Endodermal cell (in vitro differentiated cells): ENCODE measurements around the gene ADGRG7. TPM values are rescaled to one million over a fixed set of nuclear protein-coding genes. Genes with fewer than 3 reads are reported as not detected.

Source experiments
- DNase-seq: peaks from one replicate; pipeline ENCODE4 v3.0.0-alpha.2; 2017
- H3K27ac ChIP-seq: 2 replicates; pipeline ENCODE4 v1.5.1; 2013; ENCODE audit warnings: mild to moderate bottlenecking, low read depth, low read length, moderate library complexity
- H3K27me3 ChIP-seq: 2 replicates; pipeline ENCODE4 v1.6.1; 2013; ENCODE audit warnings: mild to moderate bottlenecking, low read length, moderate library complexity; ENCODE audit not compliant: insufficient read depth, control insufficient read depth, poor library complexity, severe bottlenecking
- H3K36me3 ChIP-seq: 2 replicates; pipeline ENCODE4 v1.7.0; 2013; ENCODE audit warnings: mild to moderate bottlenecking, low read length, moderate library complexity; ENCODE audit not compliant: control insufficient read depth, insufficient read depth
- H3K4me1 ChIP-seq: one replicate; pipeline ENCODE4 v1.7.0; 2013; ENCODE audit warnings: low read length; ENCODE audit not compliant: control insufficient read depth, insufficient read depth
- H3K4me3 ChIP-seq: 2 replicates; pipeline ENCODE4 v1.5.1; 2013; ENCODE audit warnings: mild to moderate bottlenecking, low read length, moderate library complexity
- H3K9ac ChIP-seq: 2 replicates; pipeline ENCODE4 v1.6.1; 2013; ENCODE audit warnings: mild to moderate bottlenecking, low read length, moderate library complexity; ENCODE audit not compliant: poor library complexity, severe bottlenecking; ENCODE audit errors: extremely low read depth
- H3K9me3 ChIP-seq: 2 replicates; pipeline ENCODE4 v1.6.1; 2013; ENCODE audit warnings: mild to moderate bottlenecking, low read length, moderate library complexity; ENCODE audit not compliant: control insufficient read depth
- H3K27ac Mint-ChIP-seq: 2 replicates; pipeline ENCODE4 v1.8.0; 2020; ENCODE audit warnings: mixed read lengths
- H3K27me3 Mint-ChIP-seq: 2 replicates; pipeline ENCODE4 v1.8.0; 2021; ENCODE audit warnings: mild to moderate bottlenecking, mixed read lengths; ENCODE audit not compliant: insufficient read depth
- H3K36me3 Mint-ChIP-seq: 2 replicates; pipeline ENCODE4 v1.8.0; 2020; ENCODE audit warnings: low read depth, mixed read lengths
- H3K4me1 Mint-ChIP-seq: 2 replicates; pipeline ENCODE4 v1.8.0; 2020; ENCODE audit warnings: mixed read lengths
- H3K4me3 Mint-ChIP-seq: 2 replicates; pipeline ENCODE4 v1.8.0; 2020; ENCODE audit warnings: mild to moderate bottlenecking, moderate library complexity, mixed read lengths
- H3K9me3 Mint-ChIP-seq: 2 replicates; pipeline ENCODE4 v1.8.0; 2020; ENCODE audit warnings: mild to moderate bottlenecking, mixed read lengths
- CTCF ChIP-seq: fragments of 200-600 bp; sonication (generic); conservative IDR thresholded peaks from 2 replicates; pipeline ENCODE4 v1.5.0; 2021; ENCODE audit warnings: antibody characterized with exemption, mild to moderate bottlenecking
- WGBS, 2 experiments: methylation state at CpG; one replicate each; pipeline versions ENCODE4 v1.1.5 to v1.1.7; 2013; ENCODE audit warnings: missing lambda C conversion rate in 2 of 2, mixed read lengths in 1 of 2; ENCODE audit not compliant: insufficient coverage in 1 of 2, insufficient read length in 1 of 2; 5-methylcytosine and 5-hydroxymethylcytosine counted together
- total RNA-seq, 2 donors: library from RNA; stranded (reverse); fragmentation: NEBNext Ultra II Directional in 1 of 2; extraction: Animal tissue kit (Norgen Biotek cat#: 25700) in 1 of 2; gene quantifications; 2 replicates in 1 of 2; 3 replicates in 1 of 2; pipeline ENCODE4 v1.2.1, GENCODE V29; 2021

The ADGRG7 gene
- total RNA-seq, 2 donors from 2014 or later = 0.70 to 2.1 TPM

DNA sequence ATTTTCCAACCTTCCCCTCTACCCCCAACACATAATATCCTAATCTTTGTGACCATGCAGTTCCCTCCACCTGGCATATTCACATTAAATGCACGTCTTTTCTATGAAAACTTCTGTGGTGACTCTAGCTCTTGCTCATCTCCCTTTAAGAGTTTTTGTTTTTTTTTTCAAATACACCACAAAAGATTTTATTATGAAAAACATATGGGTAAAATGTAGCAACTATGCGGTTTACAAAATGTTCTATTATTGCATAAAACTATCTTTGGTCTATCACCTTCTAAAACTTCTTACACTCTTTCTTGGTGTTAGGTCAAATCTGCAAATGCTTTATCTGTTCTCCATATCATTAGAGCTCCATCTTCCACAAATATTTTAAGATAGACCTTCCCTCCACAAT, 38.6 kb upstream of the ADGRG7 start:
- Histone ChIP-seq H3K4me1 (no peaks in the 10 kb centered on the region), H3K36me3 (no peaks in the 10 kb centered on the region), H3K9me3 (no peaks in the 10 kb centered on the region), H3K27me3 (no peaks in the 10 kb centered on the region), H3K9ac (no peak overlapping the region), H3K27ac (no peak overlapping the region), H3K4me3 (no peak overlapping the region)
- no peak for DNase-seq
- H3K27ac Mint-ChIP-seq = no peak overlapping the region
- no peak for TF ChIP-seq CTCF
- no peaks in the 10 kb centered on the region for H3K4me1 Mint-ChIP-seq
- H3K36me3 Mint-ChIP-seq = no peaks in the 10 kb centered on the region
- 90 to 100% methylated on average over 1 to 2 of the region's 2 CpGs for WGBS, 2 experiments
- H3K4me3 Mint-ChIP-seq = no peak overlapping the region
- H3K27me3 Mint-ChIP-seq = no peaks in the 10 kb centered on the region
- no peaks in the 10 kb centered on the region for H3K9me3 Mint-ChIP-seq

- H3K9me3 ChIP-seq = no peaks in the 10 kb centered on the region
- no peak overlapping the region for H3K4me3 ChIP-seq
- no peaks in the 10 kb centered on the region for H3K36me3 ChIP-seq
- no peak overlapping the region for H3K27ac ChIP-seq
- H3K9ac ChIP-seq = no peak overlapping the region
- H3K9me3 Mint-ChIP-seq = no peaks in the 10 kb centered on the region
- no peak overlapping the region for H3K4me3 Mint-ChIP-seq
- no peaks in the 10 kb centered on the region for H3K4me1 ChIP-seq
- H3K27me3 Mint-ChIP-seq = no peaks in the 10 kb centered on the region
- H3K27me3 ChIP-seq = no peaks in the 10 kb centered on the region
- H3K27ac Mint-ChIP-seq = no peak overlapping the region
- WGBS, 2 experiments = 98% methylated on average over 3 of the region's 3 CpGs; no CpG with 5 or more reads in 1 of the 2 experiments
- TF ChIP-seq CTCF = no peak
- DNase-seq = no peak
- H3K36me3 Mint-ChIP-seq = no peaks in the 10 kb centered on the region
- H3K4me1 Mint-ChIP-seq = peaks cover 6% of the 10 kb centered on the region
These were observed 34.9 kb upstream of the ADGRG7 start for GRCh38 chr3:100574536-100574935.

DNA sequence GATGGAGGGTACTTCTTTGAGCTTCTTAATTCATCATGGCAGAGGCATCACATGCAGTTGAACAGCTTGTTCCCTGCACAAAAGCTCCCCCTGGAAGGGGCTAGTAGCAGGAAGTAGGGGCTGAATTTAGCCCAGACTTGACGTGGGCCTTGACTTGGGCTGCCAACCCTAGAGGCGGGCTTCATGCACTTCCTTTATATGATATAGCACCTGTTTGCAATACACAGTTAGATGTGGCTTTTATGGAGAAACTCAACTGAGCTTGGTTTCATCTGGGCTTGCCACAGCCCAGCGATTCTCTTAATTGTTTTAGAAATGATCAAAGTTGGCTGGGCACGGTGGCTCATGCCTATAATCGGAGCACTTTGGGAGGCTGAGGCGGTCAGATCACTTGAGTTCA, 33.7 kb upstream of the ADGRG7 start:
- no peaks in the 10 kb centered on the region for H3K36me3 ChIP-seq
- no peak overlapping the region for H3K4me3 Mint-ChIP-seq
- no peaks in the 10 kb centered on the region for H3K9me3 Mint-ChIP-seq
- no peaks in the 10 kb centered on the region for H3K4me1 ChIP-seq
- H3K27ac ChIP-seq = no peak overlapping the region
- no peak overlapping the region for H3K27ac Mint-ChIP-seq
- WGBS, 2 experiments = 93 to 94% methylated on average over 6 of the region's 6 CpGs
- no peak for TF ChIP-seq CTCF
- H3K9me3 ChIP-seq = no peaks in the 10 kb centered on the region
- no peak for DNase-seq
- no peaks in the 10 kb centered on the region for H3K36me3 Mint-ChIP-seq
- no peak overlapping the region for H3K4me3 ChIP-seq
- H3K27me3 ChIP-seq = no peaks in the 10 kb centered on the region
- no peaks in the 10 kb centered on the region for H3K27me3 Mint-ChIP-seq
- H3K9ac ChIP-seq = no peak overlapping the region
- peaks cover 6% of the 10 kb centered on the region for H3K4me1 Mint-ChIP-seq
